ENCODE data around the gene FXYD7.

DNA sequence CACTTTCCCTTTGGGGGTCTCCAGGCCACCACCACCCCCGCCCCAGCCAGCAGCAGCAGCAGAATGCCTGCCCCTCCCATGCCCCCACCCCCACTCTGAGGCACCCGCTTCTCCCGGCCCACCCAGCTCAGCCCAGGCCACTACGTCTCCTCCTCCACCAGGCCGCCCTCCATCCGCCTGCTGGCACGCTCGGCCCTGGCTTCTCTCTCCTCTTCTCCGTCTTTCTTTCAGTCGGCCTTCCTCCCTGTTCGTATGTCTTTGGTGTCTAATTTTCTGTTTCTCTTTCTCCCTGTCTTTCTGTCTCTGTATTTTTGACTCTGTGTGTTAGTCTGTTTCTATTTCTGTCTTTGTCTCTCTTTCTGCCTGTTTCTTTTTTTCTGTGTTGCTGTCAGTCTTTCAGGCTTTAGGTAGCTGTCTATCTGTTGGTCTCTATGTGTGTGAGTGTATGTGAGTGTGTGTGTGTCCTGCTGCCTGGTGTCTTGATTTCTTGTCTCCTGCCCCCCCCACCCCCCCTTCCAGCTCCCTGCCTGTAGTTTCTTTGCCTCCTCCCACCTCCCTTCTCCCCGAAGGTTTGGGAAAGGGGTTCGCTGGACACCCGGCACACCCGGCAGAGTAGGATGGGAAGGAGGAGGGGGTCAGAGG lies 8.3 kb upstream of the FXYD7 start, which contains the start of gene LGI4:
- no peak for TF ChIP-seq CTCF (conservative IDR thresholded peaks at IDR 0.05; ENCODE audit: low read depth, low read length)
- TF ChIP-seq EZH2phosphoT487 (IDR thresholded peaks at IDR 0.05; ENCODE audit: borderline replicate concordance, low read length), result no peak
- no peak for TF ChIP-seq EZH2 (IDR thresholded peaks at IDR 0.05; ENCODE audit: low read length, unreplicated experiment)
